HAP-1 (cell line): Measurements from ENCODE around the gene IRF1.
"Not testable (repeated sequence)": the region's sequence is repeated elsewhere in the genome, so short reads cannot be mapped to it uniquely, and the experiment has no call there.

Experiments
- DNase-seq, 2 experiments: peaks; one replicate each; pipeline ENCODE4 v3.0.0-alpha.2; 2016 to 2020; ENCODE audit warnings: low spot score in 2 of 2
- H3K27me3 ChIP-seq: fragments of 250-450 bp; sonication (Bioruptor Pico); 2 replicates; pipeline ENCODE4 v1.5.1; 2020; ENCODE audit warnings: low read depth, mild to moderate bottlenecking, moderate library complexity
- H3K36me3 ChIP-seq: fragments of 250-450 bp; sonication (Bioruptor Pico); replicated peaks from 2 replicates; pipeline ENCODE4 v1.5.1; 2020; ENCODE audit warnings: mild to moderate bottlenecking
- H3K4me1 ChIP-seq: fragments of 250-450 bp; sonication (Bioruptor Pico); 2 replicates; pipeline ENCODE4 v1.5.1; 2020; ENCODE audit warnings: mild to moderate bottlenecking
- H3K4me3 ChIP-seq: fragments of 250-450 bp; sonication (Bioruptor Pico); 2 replicates; pipeline ENCODE4 v1.5.1; 2020; ENCODE audit warnings: mild to moderate bottlenecking, moderate library complexity
- H3K9me3 ChIP-seq: fragments of 250-450 bp; sonication (Bioruptor Pico); 2 replicates; pipeline ENCODE4 v1.5.1; 2020; ENCODE audit warnings: mild to moderate bottlenecking, moderate library complexity
- in situ Hi-C: fragments of 300-500 bp; cut with MboI; formaldehyde crosslinking; loops from 3 replicates; pipeline ENCODE4 v1.14.3; 2020; ENCODE audit warnings: low sequenced_read_pairs, inconsistent platforms, mixed read lengths

The IRF1 gene

DNA sequence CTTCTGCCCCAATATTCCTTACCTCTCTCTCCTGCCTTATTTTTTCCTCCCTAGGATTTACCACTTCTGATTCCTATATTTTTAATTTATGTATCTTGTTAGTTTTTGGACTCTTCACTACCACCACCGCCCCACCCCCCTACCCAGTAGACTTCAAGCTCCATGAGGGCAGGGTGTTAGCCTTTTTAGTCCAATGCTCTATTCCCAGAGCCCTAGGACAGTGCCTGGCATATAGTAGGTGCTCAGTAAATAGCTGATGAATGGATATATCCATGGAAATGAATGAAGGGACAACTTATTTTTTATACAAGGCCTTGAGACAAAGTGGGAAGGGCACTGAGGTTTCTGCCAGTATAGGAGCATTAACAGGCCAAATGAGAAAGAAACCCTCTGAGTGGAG lies 41.5 kb downstream of the IRF1 start:
- in situ Hi-C loops: no loop called here
- no peak for DNase-seq

DNA sequence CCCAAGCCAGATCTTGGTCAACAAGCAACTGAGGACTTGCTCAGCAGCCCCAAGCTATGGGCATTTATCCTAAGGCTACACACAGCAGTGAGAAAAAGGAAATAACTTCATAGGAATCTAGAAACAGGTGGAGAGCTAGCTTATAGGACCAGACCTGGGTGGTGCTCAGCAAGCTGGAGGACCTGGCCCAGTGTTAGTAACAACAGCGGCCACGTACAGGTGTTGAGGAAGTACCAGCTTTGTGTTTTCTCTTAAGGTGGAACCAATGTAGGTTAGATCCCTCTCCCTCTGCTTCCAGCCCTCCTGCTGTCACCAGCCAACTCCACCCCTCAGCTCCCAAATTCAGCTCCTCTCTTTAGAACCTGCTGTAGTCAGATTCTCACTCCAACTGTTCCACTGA lies 43.4 kb downstream of the IRF1 start:
- no peaks in the 10 kb centered on the region for H3K27me3 ChIP-seq
- no peaks in the 10 kb centered on the region for H3K9me3 ChIP-seq
- H3K36me3 ChIP-seq: no peaks in the 10 kb centered on the region
- DNase-seq: no peak
- no peak overlapping the region for H3K4me3 ChIP-seq
- peaks cover 12% of the 10 kb centered on the region for H3K4me1 ChIP-seq
- in situ Hi-C loops: no loop called here

More for the DNA sequence above, 41.5 kb downstream of the IRF1 start:
- peaks cover 12% of the 10 kb centered on the region for H3K4me1 ChIP-seq
- H3K36me3 ChIP-seq: no peaks in the 10 kb centered on the region
- no peaks in the 10 kb centered on the region for H3K27me3 ChIP-seq
- no peak overlapping the region for H3K4me3 ChIP-seq
- H3K9me3 ChIP-seq: no peaks in the 10 kb centered on the region

DNA sequence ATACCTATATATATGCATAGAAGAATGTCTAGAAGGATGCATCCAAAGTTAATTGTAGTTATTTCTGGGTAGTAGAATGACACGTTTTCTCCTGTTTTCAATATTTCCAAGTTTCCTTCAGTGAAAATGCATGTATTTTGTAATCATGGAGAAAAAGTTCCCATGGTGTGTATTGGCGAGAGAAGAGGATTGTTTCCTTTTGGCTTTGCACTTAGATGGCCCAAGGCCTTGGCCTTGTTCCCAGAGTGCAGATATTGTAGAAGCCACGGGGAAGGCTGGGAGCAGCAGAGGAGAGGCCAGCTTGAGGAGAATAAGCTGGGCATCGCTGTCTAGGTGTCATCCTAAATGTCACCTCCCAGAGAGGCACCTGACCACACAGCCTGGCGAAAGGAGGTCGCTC lies 44.0 kb downstream of the IRF1 start:
- no peaks in the 10 kb centered on the region for H3K9me3 ChIP-seq
- H3K36me3 ChIP-seq: no peaks in the 10 kb centered on the region
- H3K4me1 ChIP-seq: peaks cover 12% of the 10 kb centered on the region
- H3K27me3 ChIP-seq: no peaks in the 10 kb centered on the region
- H3K4me3 ChIP-seq: no peak overlapping the region
- DNase-seq: no peak
- in situ Hi-C loops: no loop called here

DNA sequence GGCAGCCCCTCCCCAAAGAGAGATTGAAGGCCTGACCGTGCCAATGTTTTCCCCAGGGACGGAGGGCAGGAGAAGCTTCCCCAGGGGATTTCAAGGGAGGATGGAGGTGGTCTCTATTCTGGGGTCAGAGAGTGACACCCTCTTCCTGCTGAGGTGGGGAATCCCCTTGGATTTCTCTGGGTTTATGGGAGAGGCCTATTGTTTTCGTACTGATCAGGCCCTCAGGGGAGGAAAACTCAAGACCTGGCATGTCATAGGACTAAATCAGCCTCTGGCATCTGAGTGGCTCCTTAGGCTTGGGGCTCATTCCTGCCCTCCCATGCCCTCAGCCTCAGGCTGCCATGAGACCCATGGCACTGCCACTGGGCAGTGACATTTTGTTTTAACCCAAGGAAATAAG lies 44.6 kb downstream of the IRF1 start:
- DNase-seq: no peak
- in situ Hi-C loops: no loop called here
- Histone ChIP-seq H3K9me3 (no peaks in the 10 kb centered on the region), H3K36me3 (no peaks in the 10 kb centered on the region), H3K4me1 (peaks cover 12% of the 10 kb centered on the region), H3K4me3 (no peak overlapping the region), H3K27me3 (no peaks in the 10 kb centered on the region)

DNA sequence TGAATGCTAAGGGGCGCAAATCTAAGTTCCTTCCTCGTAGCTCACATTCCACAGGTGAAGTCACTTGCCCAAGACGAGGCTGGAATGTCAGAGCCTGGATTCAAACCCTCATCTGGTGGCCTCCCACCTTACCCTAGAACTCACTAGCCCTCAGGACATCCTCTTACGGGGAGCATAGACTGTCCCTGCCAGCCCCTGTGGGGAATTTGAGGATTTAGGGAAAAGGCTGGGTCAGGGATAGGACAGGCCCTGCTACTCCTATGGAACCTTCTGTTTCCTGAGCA lies 45.0 kb downstream of the IRF1 start:
- Histone ChIP-seq H3K27me3 (no peaks in the 10 kb centered on the region), H3K9me3 (no peaks in the 10 kb centered on the region), H3K36me3 (no peaks in the 10 kb centered on the region), H3K4me1 (peaks cover 8% of the 10 kb centered on the region), H3K4me3 (no peak overlapping the region)
- no peak for DNase-seq
- in situ Hi-C loops: no loop called here

DNA sequence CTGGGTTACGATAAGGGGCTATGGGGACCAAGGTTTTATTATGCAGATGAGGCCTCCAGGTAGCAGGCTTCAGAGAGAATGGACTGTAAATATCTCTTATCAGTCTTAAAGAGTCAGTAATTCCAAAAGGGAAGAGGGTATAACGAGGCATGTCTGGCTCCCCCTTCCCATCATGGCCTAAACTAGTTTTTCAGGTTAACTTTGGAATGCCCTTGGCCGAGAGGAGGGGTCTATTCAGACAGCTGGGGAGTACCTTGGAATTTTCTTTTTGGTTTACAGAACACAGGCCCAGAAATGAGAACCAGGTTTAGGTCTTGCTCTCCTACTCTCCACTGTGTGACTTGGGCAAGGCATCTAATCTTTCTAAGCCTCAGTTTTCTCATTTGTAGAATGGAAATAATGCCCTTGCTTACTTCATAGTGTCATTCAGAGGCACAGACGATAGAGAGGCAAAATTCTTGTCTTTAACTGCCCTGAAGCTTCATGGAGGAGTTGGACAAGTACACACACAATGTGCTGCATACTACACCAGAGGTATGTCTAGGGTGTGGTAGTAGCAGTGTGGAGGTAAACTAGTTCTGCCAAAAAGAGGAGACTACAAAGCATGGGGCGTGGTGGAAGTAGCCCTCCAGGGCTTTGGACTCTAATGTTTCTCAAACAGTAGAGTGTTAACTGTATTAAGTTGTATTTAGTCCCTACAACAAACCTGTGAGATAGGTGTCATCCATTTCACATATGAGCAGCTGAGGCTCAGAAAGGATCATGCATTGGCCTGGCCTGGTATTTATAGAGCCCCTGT lies 45.5 kb downstream of the IRF1 start:
- in situ Hi-C loops: no loop called here
- Histone ChIP-seq H3K9me3 (no peaks in the 10 kb centered on the region), H3K4me3 (no peak overlapping the region), H3K36me3 (no peaks in the 10 kb centered on the region), H3K4me1 (peaks cover 6% of the 10 kb centered on the region; the same call in 1 of the 2 replicates), H3K27me3 (no peaks in the 10 kb centered on the region)
- no peak for DNase-seq

DNA sequence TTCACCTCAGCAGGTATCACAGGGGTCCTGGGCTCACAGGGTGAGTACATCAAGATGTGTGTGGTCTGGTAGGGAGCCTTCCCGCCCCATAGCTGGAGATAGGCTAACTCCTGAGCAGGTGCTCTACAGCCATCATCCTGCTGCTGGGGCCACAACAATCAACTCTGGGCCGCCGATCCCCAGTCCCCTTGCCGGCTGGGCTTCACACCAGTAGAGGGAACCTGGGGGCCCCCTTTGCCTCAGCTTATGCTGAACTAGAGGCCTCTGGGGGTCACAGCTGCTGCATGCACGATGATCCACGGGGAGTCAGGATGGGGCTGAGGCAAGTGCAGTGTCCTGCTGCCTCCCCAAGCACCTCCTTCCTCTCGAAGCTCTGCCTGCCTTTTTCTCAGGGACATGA lies 46.5 kb downstream of the IRF1 start:
- no peaks in the 10 kb centered on the region for H3K27me3 ChIP-seq
- in situ Hi-C loops: no loop called here

DNA sequence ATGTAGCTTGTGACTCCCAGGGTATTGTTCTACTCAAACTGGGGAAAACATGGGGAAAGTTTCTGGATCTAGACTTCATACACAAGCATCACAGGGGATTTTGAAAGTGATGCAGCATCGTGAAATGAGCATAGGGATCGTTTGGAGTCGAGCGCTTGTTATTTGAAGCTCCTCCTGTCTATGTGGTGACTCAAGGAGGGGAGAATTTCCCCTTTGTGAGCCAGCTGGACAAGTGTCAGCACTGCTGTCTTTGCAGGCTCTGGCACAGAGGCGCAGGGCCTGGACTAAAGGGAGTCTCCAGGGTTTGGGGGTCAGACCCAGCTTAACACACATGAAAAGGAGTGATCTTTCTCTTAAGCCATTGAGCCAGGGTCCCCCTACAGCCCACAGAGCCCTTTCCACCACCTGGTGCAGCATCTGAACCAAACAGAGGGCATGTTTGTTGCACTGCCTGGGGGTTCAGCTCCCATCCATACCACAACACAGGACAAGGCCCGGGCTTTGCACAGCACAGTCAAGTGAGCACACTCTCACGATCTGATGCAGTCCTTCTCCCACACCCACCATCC lies 51.0 kb downstream of the IRF1 start:
- in situ Hi-C loops: no loop called here
- H3K36me3 ChIP-seq: no peaks in the 10 kb centered on the region
- DNase-seq: no peak
- no peak overlapping the region for H3K4me3 ChIP-seq
- no peaks in the 10 kb centered on the region for H3K27me3 ChIP-seq
- peaks cover 2% of the 10 kb centered on the region; the same call in 1 of the 2 replicates for H3K4me1 ChIP-seq
- H3K9me3 ChIP-seq: no peaks in the 10 kb centered on the region

More for the DNA sequence above, 46.5 kb downstream of the IRF1 start:
- no peak for DNase-seq
- peaks cover 6% of the 10 kb centered on the region; the same call in 1 of the 2 replicates for H3K4me1 ChIP-seq
- H3K4me3 ChIP-seq: no peak overlapping the region
- no peaks in the 10 kb centered on the region for H3K9me3 ChIP-seq
- H3K36me3 ChIP-seq: no peaks in the 10 kb centered on the region

DNA sequence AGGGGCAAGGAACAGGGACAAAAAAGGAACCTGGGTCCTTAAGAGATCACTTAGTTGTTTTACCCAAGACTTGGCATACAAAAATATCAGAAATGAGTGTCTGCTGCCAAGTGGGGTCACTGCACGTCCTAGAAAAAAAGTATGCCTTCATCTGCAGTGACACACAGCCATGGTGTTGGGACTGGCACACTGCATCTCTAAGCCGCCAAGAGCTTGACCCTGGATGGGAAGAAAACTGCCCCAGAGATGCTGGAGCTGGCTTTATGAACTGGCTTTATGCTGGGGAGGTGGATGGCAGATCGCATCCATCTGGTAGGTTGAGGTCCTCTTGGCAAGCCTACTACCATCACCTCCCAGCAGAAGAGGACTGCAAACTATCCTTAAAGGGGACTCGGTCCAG lies 51.7 kb downstream of the IRF1 start:
- H3K36me3 ChIP-seq: no peaks in the 10 kb centered on the region
- no peaks in the 10 kb centered on the region for H3K9me3 ChIP-seq
- no peak for DNase-seq
- H3K27me3 ChIP-seq: no peaks in the 10 kb centered on the region
- in situ Hi-C loops: no loop called here
- no peaks in the 10 kb centered on the region for H3K4me1 ChIP-seq
- H3K4me3 ChIP-seq: no peak overlapping the region

DNA sequence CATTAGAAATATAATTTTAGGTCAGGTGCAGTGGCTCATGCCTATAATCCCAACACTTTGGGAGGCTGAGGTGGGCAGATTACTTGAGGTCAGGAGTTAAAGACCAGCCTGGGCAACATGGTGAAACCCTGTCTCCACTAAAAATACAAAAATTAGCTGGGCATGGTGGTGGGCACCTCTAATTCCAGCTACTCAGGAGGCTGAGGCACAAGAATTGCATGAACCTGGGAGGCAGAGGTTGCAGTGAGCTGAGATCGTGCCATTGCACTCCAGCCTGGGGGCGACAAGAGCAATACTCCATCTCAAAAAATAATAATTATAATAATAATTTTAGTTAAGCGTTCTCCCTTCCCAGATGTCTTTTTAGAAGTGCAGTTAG lies 52.3 kb downstream of the IRF1 start:
- H3K4me3 ChIP-seq, DNase-seq, in situ Hi-C loops: not testable (repeated sequence)

DNA sequence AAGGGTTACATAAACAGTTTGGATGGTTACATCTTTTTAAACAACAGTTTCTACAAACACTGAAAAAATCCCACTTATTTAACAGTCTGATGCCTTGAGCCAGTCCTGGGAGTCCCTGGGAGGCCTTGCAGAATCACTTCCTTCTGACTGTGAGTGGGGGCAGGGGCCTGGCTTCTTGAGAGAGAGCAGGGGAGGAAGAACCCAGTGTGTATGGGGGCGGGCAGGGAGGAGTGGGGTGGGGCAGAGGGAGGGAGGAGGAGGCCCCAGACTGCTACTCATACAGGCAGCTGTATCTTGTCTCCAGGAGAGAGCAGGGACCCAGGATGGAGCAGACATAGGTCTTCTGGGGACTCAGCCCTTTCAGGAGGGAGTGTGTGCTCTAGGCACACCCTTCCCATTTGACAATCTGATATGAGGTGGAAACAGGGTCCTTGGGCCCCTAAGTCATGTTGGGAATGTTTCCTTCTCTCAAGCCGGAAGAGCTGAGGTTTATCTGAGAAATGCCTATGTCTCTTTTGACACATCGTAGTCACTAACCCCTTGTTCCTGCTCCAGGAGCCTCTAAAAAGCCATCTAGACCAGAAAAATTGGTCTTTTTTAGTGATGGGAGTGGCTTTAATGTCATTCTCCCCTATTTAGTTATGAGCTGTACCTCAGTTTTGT lies 52.8 kb downstream of the IRF1 start:
- no peak for DNase-seq
- H3K4me3 ChIP-seq: no peak overlapping the region
- no peaks in the 10 kb centered on the region for H3K27me3 ChIP-seq
- in situ Hi-C loops: no loop called here
- H3K4me1 ChIP-seq: no peaks in the 10 kb centered on the region
- no peaks in the 10 kb centered on the region for H3K36me3 ChIP-seq
- no peaks in the 10 kb centered on the region for H3K9me3 ChIP-seq

More for the DNA sequence above, 52.3 kb downstream of the IRF1 start:
- not testable (repeated sequence) for H3K27me3 ChIP-seq, H3K4me1 ChIP-seq, H3K9me3 ChIP-seq, H3K36me3 ChIP-seq

DNA sequence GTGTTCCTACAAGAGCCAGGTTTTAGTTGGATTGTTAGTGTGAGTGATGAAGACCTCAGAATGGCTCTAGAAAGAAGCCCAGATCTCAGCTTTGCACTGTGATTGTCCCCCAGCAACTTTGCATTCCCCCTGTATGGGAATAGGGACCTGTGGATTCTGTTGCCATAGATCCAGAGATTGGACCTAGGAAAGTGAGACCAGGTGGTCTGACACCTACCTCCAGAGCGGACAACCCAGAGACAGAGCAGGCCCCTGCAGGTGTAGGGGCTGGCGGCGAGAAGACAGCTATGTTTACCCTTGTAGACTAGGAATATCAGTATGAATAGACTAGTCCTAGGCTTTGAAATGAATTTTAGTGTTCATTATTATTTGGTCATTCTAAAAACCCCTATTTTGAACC lies 53.6 kb downstream of the IRF1 start:
- no peak for DNase-seq
- Histone ChIP-seq H3K27me3 (no peaks in the 10 kb centered on the region), H3K4me1 (no peaks in the 10 kb centered on the region), H3K36me3 (no peaks in the 10 kb centered on the region), H3K4me3 (no peak overlapping the region), H3K9me3 (no peaks in the 10 kb centered on the region)
- in situ Hi-C loops: no loop called here

DNA sequence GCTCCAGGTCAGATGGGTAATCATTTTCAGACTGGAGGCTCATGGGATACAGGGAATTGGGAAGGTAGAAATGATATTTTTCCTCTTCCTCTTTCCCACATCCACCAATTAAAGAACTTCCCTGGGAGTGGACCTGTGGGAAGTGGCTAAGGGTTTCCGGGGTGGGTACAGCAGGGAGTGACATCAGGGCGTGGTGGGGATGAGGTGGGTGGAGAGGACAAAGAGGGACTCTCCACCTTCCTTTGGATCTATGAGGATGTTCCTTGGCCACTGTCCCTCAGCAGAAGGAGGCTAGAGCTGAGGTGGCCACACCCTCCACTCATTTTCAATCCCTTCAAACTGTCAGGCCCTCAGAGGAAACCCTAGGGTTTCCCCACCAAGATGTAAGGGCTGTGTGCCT lies 54.7 kb downstream of the IRF1 start:
- no peaks in the 10 kb centered on the region for H3K4me1 ChIP-seq
- H3K36me3 ChIP-seq: no peaks in the 10 kb centered on the region
- no peak for DNase-seq
- no peaks in the 10 kb centered on the region for H3K9me3 ChIP-seq
- in situ Hi-C loops: no loop called here
- no peak overlapping the region for H3K4me3 ChIP-seq
- H3K27me3 ChIP-seq: no peaks in the 10 kb centered on the region

DNA sequence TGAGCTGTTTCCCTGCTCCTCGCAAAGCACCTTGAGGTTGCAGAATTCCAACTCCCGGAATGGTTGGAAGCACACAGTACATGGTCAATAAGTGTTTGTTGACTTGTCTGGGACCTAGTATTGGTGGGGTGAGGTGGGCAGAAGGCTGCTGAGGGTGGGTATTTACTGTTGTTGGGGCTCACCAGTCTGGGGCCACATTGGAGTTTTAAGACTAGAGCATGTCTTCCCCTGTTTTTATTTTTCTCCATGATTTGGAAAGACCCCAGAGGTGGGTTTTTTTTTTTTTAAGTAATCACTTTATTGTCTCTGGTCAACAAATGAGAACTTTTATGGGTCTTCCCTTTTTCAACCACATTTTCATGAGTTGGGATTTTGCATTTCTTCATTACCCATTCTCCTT lies 55.1 kb downstream of the IRF1 start:
- Histone ChIP-seq H3K4me3 (no peak overlapping the region), H3K36me3 (no peaks in the 10 kb centered on the region), H3K27me3 (no peaks in the 10 kb centered on the region), H3K4me1 (no peaks in the 10 kb centered on the region), H3K9me3 (no peaks in the 10 kb centered on the region)
- DNase-seq: no peak
- in situ Hi-C loops: no loop called here
